ENCODE data around the gene PLB1. TPM values are rescaled to one million over a fixed set of nuclear protein-coding genes. Genes with fewer than 3 reads are reported as not detected.
"Not testable (repeated sequence)": the region's sequence is repeated elsewhere in the genome, so short reads cannot be mapped to it uniquely, and the experiment has no call there.

PLB1 gene
- total and polyA plus RNA-seq, 9 donors: 1.4 to 4.3 (median 2.0) TPM

GRCh38 chr2:28469947-28470535 is 25.8 kb upstream of the PLB1 start:
- Histone ChIP-seq H3K27ac (ENCODE audit: low read length) (no peak overlapping the region), H3K27me3 (ENCODE audit: control insufficient read depth, insufficient read depth, low read length) (no peaks in the 10 kb centered on the region), H3K36me3 (ENCODE audit: control insufficient read depth, insufficient read depth, low read length) (no peaks in the 10 kb centered on the region), H3K9me3 (replicated peaks; ENCODE audit: control insufficient read depth, low read depth, low read length) (no peaks in the 10 kb centered on the region), H3K4me1 (ENCODE audit: control insufficient read depth, insufficient read depth, low read length) (no peaks in the 10 kb centered on the region), H3K4me3 (ENCODE audit: low read length) (no peak overlapping the region)
- 68% methylated on average over 2 of the region's 4 CpGs for WGBS (ENCODE audit: insufficient coverage)
- DNase-seq: no peak

GRCh38 chr2:28470759-28471158 is 25.1 kb upstream of the PLB1 start:
- no peak for DNase-seq
- H3K4me3 ChIP-seq (ENCODE audit: low read length): no peak overlapping the region
- no peaks in the 10 kb centered on the region for H3K27me3 ChIP-seq (ENCODE audit: control insufficient read depth, insufficient read depth, low read length)
- no peaks in the 10 kb centered on the region for H3K4me1 ChIP-seq (ENCODE audit: control insufficient read depth, insufficient read depth, low read length)
- H3K27ac ChIP-seq (ENCODE audit: low read length): no peak overlapping the region
- 91% methylated on average over 3 of the region's 4 CpGs for WGBS (ENCODE audit: insufficient coverage)
- no peaks in the 10 kb centered on the region for H3K9me3 ChIP-seq (replicated peaks; ENCODE audit: control insufficient read depth, low read depth, low read length)
- no peaks in the 10 kb centered on the region for H3K36me3 ChIP-seq (ENCODE audit: control insufficient read depth, insufficient read depth, low read length)

- no peaks in the 10 kb centered on the region for H3K27me3 ChIP-seq (ENCODE audit: control insufficient read depth, insufficient read depth, low read length)
- H3K4me3 ChIP-seq (ENCODE audit: low read length): no peak overlapping the region
Observed at GRCh38 chr2:28471214-28471613, 24.6 kb upstream of the PLB1 start.

GRCh38 chr2:28471701-28472236 is 24.1 kb upstream of the PLB1 start:
- 74% methylated on average over 3 of the region's 4 CpGs for WGBS (ENCODE audit: insufficient coverage)
- no peaks in the 10 kb centered on the region for H3K36me3 ChIP-seq (ENCODE audit: control insufficient read depth, insufficient read depth, low read length)
- no peak for DNase-seq
- no peak overlapping the region for H3K27ac ChIP-seq (ENCODE audit: low read length)
- H3K9me3 ChIP-seq (replicated peaks; ENCODE audit: control insufficient read depth, low read depth, low read length): no peaks in the 10 kb centered on the region
- no peaks in the 10 kb centered on the region for H3K27me3 ChIP-seq (ENCODE audit: control insufficient read depth, insufficient read depth, low read length)
- no peak overlapping the region for H3K4me3 ChIP-seq (ENCODE audit: low read length)
- H3K4me1 ChIP-seq (ENCODE audit: control insufficient read depth, insufficient read depth, low read length): no peaks in the 10 kb centered on the region

More at GRCh38 chr2:28471214-28471613, 24.6 kb upstream of the PLB1 start:
- Histone ChIP-seq H3K36me3 (ENCODE audit: control insufficient read depth, insufficient read depth, low read length) (no peaks in the 10 kb centered on the region), H3K27ac (ENCODE audit: low read length) (no peak overlapping the region), H3K9me3 (replicated peaks; ENCODE audit: control insufficient read depth, low read depth, low read length) (no peaks in the 10 kb centered on the region), H3K4me1 (ENCODE audit: control insufficient read depth, insufficient read depth, low read length) (no peaks in the 10 kb centered on the region)
- no peak for DNase-seq
- 58% methylated on average over 5 of the region's 5 CpGs for WGBS (ENCODE audit: insufficient coverage)

GRCh38 chr2:28472641-28473040 is 23.2 kb upstream of the PLB1 start:
- 93% methylated on average over 15 of the region's 20 CpGs for WGBS (ENCODE audit: insufficient coverage)
- not testable (repeated sequence) for H3K27ac ChIP-seq (ENCODE audit: low read length); H3K36me3 ChIP-seq (ENCODE audit: control insufficient read depth, insufficient read depth, low read length); DNase-seq; H3K9me3 ChIP-seq (replicated peaks; ENCODE audit: control insufficient read depth, low read depth, low read length); H3K4me3 ChIP-seq (ENCODE audit: low read length); H3K27me3 ChIP-seq (ENCODE audit: control insufficient read depth, insufficient read depth, low read length); H3K4me1 ChIP-seq (ENCODE audit: control insufficient read depth, insufficient read depth, low read length)

- no peaks in the 10 kb centered on the region for H3K4me1 ChIP-seq (ENCODE audit: control insufficient read depth, insufficient read depth, low read length)
- H3K27ac ChIP-seq (ENCODE audit: low read length): no peak overlapping the region
- no peak for DNase-seq
- no peaks in the 10 kb centered on the region for H3K27me3 ChIP-seq (ENCODE audit: control insufficient read depth, insufficient read depth, low read length)
- no peaks in the 10 kb centered on the region for H3K9me3 ChIP-seq (replicated peaks; ENCODE audit: control insufficient read depth, low read depth, low read length)
- WGBS (ENCODE audit: insufficient coverage): no CpG with 5 or more reads among the region's 3 CpGs
- H3K4me3 ChIP-seq (ENCODE audit: low read length): no peak overlapping the region
- H3K36me3 ChIP-seq (ENCODE audit: control insufficient read depth, insufficient read depth, low read length): no peaks in the 10 kb centered on the region
Observed at GRCh38 chr2:28475088-28475595, 20.7 kb upstream of the PLB1 start.

- 100% methylated on average over 2 of the region's 2 CpGs for WGBS (ENCODE audit: insufficient coverage)
- H3K9me3 ChIP-seq (replicated peaks; ENCODE audit: control insufficient read depth, low read depth, low read length): no peaks in the 10 kb centered on the region
- H3K4me3 ChIP-seq (ENCODE audit: low read length): no peak overlapping the region
- no peak overlapping the region for H3K27ac ChIP-seq (ENCODE audit: low read length)
- H3K27me3 ChIP-seq (ENCODE audit: control insufficient read depth, insufficient read depth, low read length): no peaks in the 10 kb centered on the region
- H3K4me1 ChIP-seq (ENCODE audit: control insufficient read depth, insufficient read depth, low read length): no peaks in the 10 kb centered on the region
- no peaks in the 10 kb centered on the region for H3K36me3 ChIP-seq (ENCODE audit: control insufficient read depth, insufficient read depth, low read length)
- no peak for DNase-seq
Observed at GRCh38 chr2:28477087-28477486, 18.8 kb upstream of the PLB1 start.

GRCh38 chr2:28477645-28478044 is 18.2 kb upstream of the PLB1 start:
- no peaks in the 10 kb centered on the region for H3K27me3 ChIP-seq (ENCODE audit: control insufficient read depth, insufficient read depth, low read length)
- WGBS (ENCODE audit: insufficient coverage): 50% methylated on average over 3 of the region's 3 CpGs
- DNase-seq: no peak
- H3K4me3 ChIP-seq (ENCODE audit: low read length): no peak overlapping the region
- no peak overlapping the region for H3K27ac ChIP-seq (ENCODE audit: low read length)
- no peaks in the 10 kb centered on the region for H3K4me1 ChIP-seq (ENCODE audit: control insufficient read depth, insufficient read depth, low read length)
- H3K9me3 ChIP-seq (replicated peaks; ENCODE audit: control insufficient read depth, low read depth, low read length): no peaks in the 10 kb centered on the region
- H3K36me3 ChIP-seq (ENCODE audit: control insufficient read depth, insufficient read depth, low read length): no peaks in the 10 kb centered on the region

GRCh38 chr2:28480403-28481049 is 15.3 kb upstream of the PLB1 start:
- no peak overlapping the region for H3K4me3 ChIP-seq (ENCODE audit: low read length)
- no peaks in the 10 kb centered on the region for H3K9me3 ChIP-seq (replicated peaks; ENCODE audit: control insufficient read depth, low read depth, low read length)
- 76% methylated on average over 3 of the region's 5 CpGs for WGBS (ENCODE audit: insufficient coverage)
- no peak overlapping the region for H3K27ac ChIP-seq (ENCODE audit: low read length)
- H3K4me1 ChIP-seq (ENCODE audit: control insufficient read depth, insufficient read depth, low read length): no peaks in the 10 kb centered on the region
- no peaks in the 10 kb centered on the region for H3K27me3 ChIP-seq (ENCODE audit: control insufficient read depth, insufficient read depth, low read length)
- no peak for DNase-seq
- no peaks in the 10 kb centered on the region for H3K36me3 ChIP-seq (ENCODE audit: control insufficient read depth, insufficient read depth, low read length)

- H3K36me3 ChIP-seq (ENCODE audit: control insufficient read depth, insufficient read depth, low read length): no peaks in the 10 kb centered on the region
- H3K4me1 ChIP-seq (ENCODE audit: control insufficient read depth, insufficient read depth, low read length): no peaks in the 10 kb centered on the region
- H3K27ac ChIP-seq (ENCODE audit: low read length): no peak overlapping the region
- WGBS (ENCODE audit: insufficient coverage): no CpG with 5 or more reads among the region's 4 CpGs
- H3K4me3 ChIP-seq (ENCODE audit: low read length): no peak overlapping the region
- H3K9me3 ChIP-seq (replicated peaks; ENCODE audit: control insufficient read depth, low read depth, low read length): no peaks in the 10 kb centered on the region
- no peaks in the 10 kb centered on the region for H3K27me3 ChIP-seq (ENCODE audit: control insufficient read depth, insufficient read depth, low read length)
- no peak for DNase-seq
Observed at GRCh38 chr2:28481905-28482304, 14.0 kb upstream of the PLB1 start.
